GM12864 (cell line): ENCODE data around the gene MTMR10.

Experiments used
- DNase-seq: peaks from one replicate; pipeline ENCODE4 v3.0.0-alpha.2; 2011; ENCODE audit warnings: low read depth
- H3K4me3 ChIP-seq: 2 replicates; pipeline ENCODE4 v1.5.1; 2011; ENCODE audit warnings: mild to moderate bottlenecking, low read depth, low read length, control low read depth
- CTCF ChIP-seq: IDR thresholded peaks from 2 replicates; pipeline ENCODE4 v1.5.1; 2011; ENCODE audit warnings: low read depth, mild to moderate bottlenecking, moderate library complexity, low read length, control low read depth, inconsistent platforms; ENCODE audit errors: missing control alignments

Gene MTMR10

GRCh38 chr15:30929982-30930381, 61.4 kb downstream of the MTMR10 start:
- no peak for DNase-seq
- no peak for TF ChIP-seq CTCF
- no peak overlapping the region for H3K4me3 ChIP-seq

GRCh38 chr15:30929064-30929669, 62.3 kb downstream of the MTMR10 start:
- no peak overlapping the region for H3K4me3 ChIP-seq
- no peak for TF ChIP-seq CTCF
- no peak for DNase-seq

GRCh38 chr15:30928076-30928475, 63.4 kb downstream of the MTMR10 start:
- no peak for DNase-seq
- TF ChIP-seq CTCF, result no peak
- no peak overlapping the region for H3K4me3 ChIP-seq

- DNase-seq, result no peak
- no peak for TF ChIP-seq CTCF
These were observed 64.2 kb downstream of the MTMR10 start for GRCh38 chr15:30927148-30927761.

GRCh38 chr15:30926161-30926560, 65.3 kb downstream of the MTMR10 start:
- no peak overlapping the region for H3K4me3 ChIP-seq
- DNase-seq, result no peak
- no peak for TF ChIP-seq CTCF

More at GRCh38 chr15:30927148-30927761, 64.2 kb downstream of the MTMR10 start:
- H3K4me3 ChIP-seq, result no peak overlapping the region

- no peak for TF ChIP-seq CTCF
- no peak overlapping the region for H3K4me3 ChIP-seq
- DNase-seq, result no peak
These were observed 65.7 kb downstream of the MTMR10 start for GRCh38 chr15:30925686-30926085.

GRCh38 chr15:30924353-30924752, 67.1 kb downstream of the MTMR10 start:
- DNase-seq, result no peak
- TF ChIP-seq CTCF, result no peak
- H3K4me3 ChIP-seq, result no peak overlapping the region
